Peyer's patch (tissue), 4 donors: ENCODE data around the gene ATXN1.

ENCODE experiments used
- CTCF ChIP-seq, 6 experiments: fragments of 450-650 bp in 4 of 6; fragments of 200-600 bp in 2 of 6; sonication (generic) in 1 of 6; IDR thresholded peaks; one replicate each; pipeline ENCODE4 v1.5.1; 2017 to 2019; ENCODE audit warnings: antibody characterized with exemption in 6 of 6, mild to moderate bottlenecking in 3 of 6, moderate library complexity in 1 of 6
- POLR2A ChIP-seq, 2 donors: fragments of 450-650 bp; IDR thresholded peaks; one replicate each; pipeline ENCODE4 v1.5.1; 2017; ENCODE audit warnings: antibody characterized with exemption in 2 of 2, mild to moderate bottlenecking in 2 of 2, moderate library complexity in 2 of 2

GRCh38 chr6:16375206-16375605 is 386.1 kb downstream of the ATXN1 start:
- TF ChIP-seq CTCF (IDR thresholded peaks at IDR 0.05), result no peak
- TF ChIP-seq POLR2A (IDR thresholded peaks at IDR 0.05), result no peak
